Stimulated activated CD4-positive, alpha-beta T cell treated with anti-CD3 and anti-CD28 coated beads, Interleukin-15, amount 100 ng/mL, for 48 hours (primary cell): ENCODE results near the gene ALOX5AP.

Experiments used
- DNase-seq, 2 donors: peaks; one replicate each; pipeline ENCODE4 v3.0.0-alpha.2; 2020; ENCODE audit warnings: low read depth in 2 of 2

Gene ALOX5AP

GRCh38 chr13:30759748-30760147 lies 24.4 kb downstream of the ALOX5AP start:
- no peak for DNase-seq

GRCh38 chr13:30762643-30763042 lies 27.3 kb downstream of the ALOX5AP start:
- DNase-seq = no peak

- no peak for DNase-seq
Measured at GRCh38 chr13:30763786-30764413, 28.6 kb downstream of the ALOX5AP start.

- DNase-seq = no peak
Measured at GRCh38 chr13:30766231-30766630, 30.9 kb downstream of the ALOX5AP start.

GRCh38 chr13:30770929-30771328 lies 35.6 kb downstream of the ALOX5AP start:
- DNase-seq = no peak

GRCh38 chr13:30773561-30773960 lies 38.2 kb downstream of the ALOX5AP start:
- no peak for DNase-seq

GRCh38 chr13:30774214-30774730 lies 38.9 kb downstream of the ALOX5AP start:
- DNase-seq = no peak

- DNase-seq = no peak
Measured at GRCh38 chr13:30776661-30777060, 41.3 kb downstream of the ALOX5AP start.

- no peak for DNase-seq
Measured at GRCh38 chr13:30779016-30779415, 43.7 kb downstream of the ALOX5AP start.

GRCh38 chr13:30779608-30780007 lies 44.3 kb downstream of the ALOX5AP start:
- no peak for DNase-seq

GRCh38 chr13:30780338-30780981 lies 45.1 kb downstream of the ALOX5AP start:
- no peak for DNase-seq

GRCh38 chr13:30785191-30785850 lies 50.0 kb downstream of the ALOX5AP start:
- no peak for DNase-seq

- DNase-seq = no peak
Measured at GRCh38 chr13:30786648-30787047, 51.3 kb downstream of the ALOX5AP start.

GRCh38 chr13:30787738-30788525 lies 52.6 kb downstream of the ALOX5AP start:
- DNase-seq = no peak

- DNase-seq = no peak
Measured at GRCh38 chr13:30789166-30789862, 54.0 kb downstream of the ALOX5AP start.

- DNase-seq = no peak
Measured at GRCh38 chr13:30790592-30790991, 55.2 kb downstream of the ALOX5AP start.

- DNase-seq = no peak
Measured at GRCh38 chr13:30791354-30792001, 56.1 kb downstream of the ALOX5AP start.

- no peak for DNase-seq
Measured at GRCh38 chr13:30792285-30793000, 57.1 kb downstream of the ALOX5AP start.

GRCh38 chr13:30796132-30796572 lies 60.8 kb downstream of the ALOX5AP start:
- no peak for DNase-seq
